Left forelimb (tissue), 1 donor: Measurements from ENCODE around the gene SEC24D.

Experiments used
- DNase-seq: peaks from one replicate; pipeline ENCODE4 v3.0.0-alpha.2; 2018; ENCODE audit warnings: low spot score

The SEC24D gene

GRCh38 chr4:118842055-118842454 is 6.1 kb upstream of the SEC24D start:
- no peak for DNase-seq

- DNase-seq = no peak
Measured at GRCh38 chr4:118839221-118839927, 3.4 kb upstream of the SEC24D start.

GRCh38 chr4:118837121-118837507 is 1.2 kb upstream of the SEC24D start:
- DNase-seq = no peak

GRCh38 chr4:118836301-118837120 is 585 bp upstream of the SEC24D start:
- DNase-seq = peak; percentile 74

GRCh38 chr4:118834960-118835569 is 861 bp downstream of the SEC24D start:
- peak; percentile 79 for DNase-seq

- DNase-seq = no peak
Measured at GRCh38 chr4:118834070-118834469, 1.9 kb downstream of the SEC24D start.

- no peak for DNase-seq
Measured at GRCh38 chr4:118833192-118833820, 2.6 kb downstream of the SEC24D start.

GRCh38 chr4:118829107-118829506 is 6.8 kb downstream of the SEC24D start:
- DNase-seq = no peak

- no peak for DNase-seq
Measured at GRCh38 chr4:118826723-118827444, 9.0 kb downstream of the SEC24D start.

GRCh38 chr4:118825799-118826198 is 10.1 kb downstream of the SEC24D start:
- DNase-seq = no peak

- DNase-seq = no peak
Measured at GRCh38 chr4:118824141-118824540, 11.8 kb downstream of the SEC24D start.

GRCh38 chr4:118823471-118823870 is 12.5 kb downstream of the SEC24D start:
- DNase-seq = no peak

GRCh38 chr4:118821590-118822293 is 14.2 kb downstream of the SEC24D start:
- DNase-seq = no peak

GRCh38 chr4:118817178-118817930 is 18.6 kb downstream of the SEC24D start:
- no peak for DNase-seq

- no peak for DNase-seq
Measured at GRCh38 chr4:118816538-118817177, 19.3 kb downstream of the SEC24D start.

GRCh38 chr4:118814891-118815290 is 21.0 kb downstream of the SEC24D start:
- no peak for DNase-seq

- no peak for DNase-seq
Measured at GRCh38 chr4:118814058-118814457, 21.9 kb downstream of the SEC24D start.

- DNase-seq = no peak
Measured at GRCh38 chr4:118813561-118813960, 22.4 kb downstream of the SEC24D start.

- no peak for DNase-seq
Measured at GRCh38 chr4:118811832-118812231, 24.1 kb downstream of the SEC24D start.
